ENCODE measurements around the gene VN1R5. TPM values are rescaled to one million over a fixed set of nuclear protein-coding genes. Genes with fewer than 3 reads are reported as not detected.

VN1R5 gene
- total RNA-seq, 1 experiment from 2014 or later: not detected

DNA sequence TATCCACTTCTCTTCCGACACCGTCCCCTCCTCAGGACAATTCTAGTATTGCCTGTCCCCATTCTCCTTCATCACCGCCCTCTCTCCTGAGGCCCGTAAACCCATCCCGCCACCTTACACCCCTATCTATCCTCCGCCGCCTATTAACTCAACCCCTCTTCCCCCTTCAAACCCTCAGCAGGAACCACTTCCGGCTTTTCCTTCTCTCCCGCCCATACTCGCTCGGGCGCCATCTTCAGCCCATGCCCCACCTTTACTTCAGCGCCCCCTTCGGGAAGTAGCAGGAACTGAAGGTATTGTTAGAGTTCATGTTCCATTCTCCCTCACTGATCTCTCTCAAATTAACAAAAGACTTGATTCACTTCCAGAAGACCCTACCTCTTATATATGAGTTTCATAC is 31.6 kb downstream of the VN1R5 start:
- Histone ChIP-seq H3K4me1 (ENCODE audit: control insufficient read depth in 1 of 2, insufficient read depth in 2 of 2, low read length in 2 of 2) (no peaks in the 10 kb centered on the region), H3K36me3 (ENCODE audit: control insufficient read depth in 1 of 2, insufficient read depth in 2 of 2, low read length in 2 of 2) (no peaks in the 10 kb centered on the region), H3K9me2 (ENCODE audit: insufficient read depth) (no peaks in the 10 kb centered on the region), H3K79me2 (ENCODE audit: insufficient read depth, low read length) (no peaks in the 10 kb centered on the region), H3K4me2 (ENCODE audit: low read length) (no peak overlapping the region), H3K9me3 (ENCODE audit: control insufficient read depth in 1 of 2, insufficient read depth in 1 of 2, low read depth in 1 of 2, low read length in 2 of 2) (no peaks in the 10 kb centered on the region), H3K9ac (ENCODE audit: low read length) (no peak overlapping the region), H3K4me3 (replicated peaks in 1 of 2; ENCODE audit: low read depth in 1 of 2, low read length in 2 of 2) (no peak overlapping the region), H4K20me1 (ENCODE audit: insufficient read depth) (no peaks in the 10 kb centered on the region), H2AFZ (ENCODE audit: low read depth, low read length, poor library complexity, severe bottlenecking) (no peak overlapping the region), H3K27me3 (ENCODE audit: insufficient read depth, low read length) (no peaks in the 10 kb centered on the region), H3K27ac (ENCODE audit: low read depth, low read length) (no peak overlapping the region)
- DNase-seq (ENCODE audit: low read depth, low spot score) (no peak), ATAC-seq (0 out of 2 replicates have a peak, but pooled peaks have one; percentile 25)
- ChIA-PET POLR2A (no interaction called here), CTCF (no interaction called here), RAD21 (ENCODE audit: low non-redundant PET in 1 of 2, low total read pairs in 2 of 2, uncharacterized antibody in 2 of 2, unreplicated experiment in 2 of 2) (no interaction called here)
- TF ChIP-seq RAD21 (IDR thresholded peaks at IDR 0.05; ENCODE audit: low read depth) (peak; percentile 41), SP1 (IDR thresholded peaks at IDR 0.05; ENCODE audit: low read depth) (no peak)
- TF ChIP-seq, protein P1, sequence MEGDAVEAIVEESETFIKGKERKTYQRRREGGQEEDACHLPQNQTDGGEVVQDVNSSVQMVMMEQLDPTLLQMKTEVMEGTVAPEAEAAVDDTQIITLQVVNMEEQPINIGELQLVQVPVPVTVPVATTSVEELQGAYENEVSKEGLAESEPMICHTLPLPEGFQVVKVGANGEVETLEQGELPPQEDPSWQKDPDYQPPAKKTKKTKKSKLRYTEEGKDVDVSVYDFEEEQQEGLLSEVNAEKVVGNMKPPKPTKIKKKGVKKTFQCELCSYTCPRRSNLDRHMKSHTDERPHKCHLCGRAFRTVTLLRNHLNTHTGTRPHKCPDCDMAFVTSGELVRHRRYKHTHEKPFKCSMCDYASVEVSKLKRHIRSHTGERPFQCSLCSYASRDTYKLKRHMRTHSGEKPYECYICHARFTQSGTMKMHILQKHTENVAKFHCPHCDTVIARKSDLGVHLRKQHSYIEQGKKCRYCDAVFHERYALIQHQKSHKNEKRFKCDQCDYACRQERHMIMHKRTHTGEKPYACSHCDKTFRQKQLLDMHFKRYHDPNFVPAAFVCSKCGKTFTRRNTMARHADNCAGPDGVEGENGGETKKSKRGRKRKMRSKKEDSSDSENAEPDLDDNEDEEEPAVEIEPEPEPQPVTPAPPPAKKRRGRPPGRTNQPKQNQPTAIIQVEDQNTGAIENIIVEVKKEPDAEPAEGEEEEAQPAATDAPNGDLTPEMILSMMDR (IDR thresholded peaks at IDR 0.05 in 2 of 3, conservative IDR thresholded peaks at IDR 0.05 in 1 of 3; ENCODE audit: borderline replicate concordance in 1 of 3, insufficient read depth in 1 of 3, low read depth in 2 of 3, low read length in 2 of 3): peak in 2 of 3 experiments; percentile 31 to 55; a peak in 5 of 6 replicates
- BruUV-seq (replicated peaks): no TSS peak
- intact Hi-C loops (cut with micrococcal nuclease): no loop called here

DNA sequence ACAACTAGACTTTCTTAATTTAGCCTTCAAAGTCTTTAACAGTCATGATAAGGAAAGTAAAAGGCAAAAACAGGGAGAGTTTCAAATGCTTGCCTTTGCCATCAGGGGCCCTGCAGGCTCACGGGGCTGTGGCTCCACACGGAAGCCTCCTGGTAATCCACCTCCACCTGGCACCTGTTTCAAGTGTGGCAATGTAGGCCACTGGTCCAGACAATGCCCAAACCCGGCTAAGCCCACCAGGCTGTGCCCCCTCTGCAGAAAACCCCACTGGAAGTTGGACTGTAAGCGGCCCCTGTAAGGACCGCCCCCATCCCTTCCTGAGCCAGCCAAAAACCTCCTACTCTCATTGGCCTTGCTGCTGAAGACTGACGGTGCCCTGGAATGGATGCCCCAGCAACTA is 32.5 kb downstream of the VN1R5 start:
- H3K27ac ChIP-seq (ENCODE audit: low read depth, low read length): no peak overlapping the region
- H3K9me3 ChIP-seq (ENCODE audit: control insufficient read depth in 1 of 2, insufficient read depth in 1 of 2, low read depth in 1 of 2, low read length in 2 of 2): no peaks in the 10 kb centered on the region
- no peaks in the 10 kb centered on the region for H3K9me2 ChIP-seq (ENCODE audit: insufficient read depth)
- H3K4me2 ChIP-seq (ENCODE audit: low read length): no peak overlapping the region
- H2AFZ ChIP-seq (ENCODE audit: low read depth, low read length, poor library complexity, severe bottlenecking): no peak overlapping the region
- no peaks in the 10 kb centered on the region for H3K36me3 ChIP-seq (ENCODE audit: control insufficient read depth in 1 of 2, insufficient read depth in 2 of 2, low read length in 2 of 2)
- ATAC-seq (no peak), DNase-seq (ENCODE audit: low read depth, low spot score) (no peak)
- H3K27me3 ChIP-seq (ENCODE audit: insufficient read depth, low read length): no peaks in the 10 kb centered on the region
- no peaks in the 10 kb centered on the region for H4K20me1 ChIP-seq (ENCODE audit: insufficient read depth)
- intact Hi-C loops (cut with micrococcal nuclease): no loop called here
- ChIA-PET RAD21 (ENCODE audit: low non-redundant PET in 1 of 2, low total read pairs in 2 of 2, uncharacterized antibody in 2 of 2, unreplicated experiment in 2 of 2) (no interaction called here), POLR2A (no interaction called here), CTCF (no interaction called here)
- no peak overlapping the region for H3K4me3 ChIP-seq (replicated peaks in 1 of 2; ENCODE audit: low read depth in 1 of 2, low read length in 2 of 2)
- H3K9ac ChIP-seq (ENCODE audit: low read length): no peak overlapping the region
- H3K79me2 ChIP-seq (ENCODE audit: insufficient read depth, low read length): no peaks in the 10 kb centered on the region
- BruUV-seq (replicated peaks): no TSS peak
- no peaks in the 10 kb centered on the region for H3K4me1 ChIP-seq (ENCODE audit: control insufficient read depth in 1 of 2, insufficient read depth in 2 of 2, low read length in 2 of 2)
- TF ChIP-seq, protein P2, sequence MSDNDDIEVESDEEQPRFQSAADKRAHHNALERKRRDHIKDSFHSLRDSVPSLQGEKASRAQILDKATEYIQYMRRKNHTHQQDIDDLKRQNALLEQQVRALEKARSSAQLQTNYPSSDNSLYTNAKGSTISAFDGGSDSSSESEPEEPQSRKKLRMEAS (IDR thresholded peaks at IDR 0.05): no peak
- TF ChIP-seq, protein P3, sequence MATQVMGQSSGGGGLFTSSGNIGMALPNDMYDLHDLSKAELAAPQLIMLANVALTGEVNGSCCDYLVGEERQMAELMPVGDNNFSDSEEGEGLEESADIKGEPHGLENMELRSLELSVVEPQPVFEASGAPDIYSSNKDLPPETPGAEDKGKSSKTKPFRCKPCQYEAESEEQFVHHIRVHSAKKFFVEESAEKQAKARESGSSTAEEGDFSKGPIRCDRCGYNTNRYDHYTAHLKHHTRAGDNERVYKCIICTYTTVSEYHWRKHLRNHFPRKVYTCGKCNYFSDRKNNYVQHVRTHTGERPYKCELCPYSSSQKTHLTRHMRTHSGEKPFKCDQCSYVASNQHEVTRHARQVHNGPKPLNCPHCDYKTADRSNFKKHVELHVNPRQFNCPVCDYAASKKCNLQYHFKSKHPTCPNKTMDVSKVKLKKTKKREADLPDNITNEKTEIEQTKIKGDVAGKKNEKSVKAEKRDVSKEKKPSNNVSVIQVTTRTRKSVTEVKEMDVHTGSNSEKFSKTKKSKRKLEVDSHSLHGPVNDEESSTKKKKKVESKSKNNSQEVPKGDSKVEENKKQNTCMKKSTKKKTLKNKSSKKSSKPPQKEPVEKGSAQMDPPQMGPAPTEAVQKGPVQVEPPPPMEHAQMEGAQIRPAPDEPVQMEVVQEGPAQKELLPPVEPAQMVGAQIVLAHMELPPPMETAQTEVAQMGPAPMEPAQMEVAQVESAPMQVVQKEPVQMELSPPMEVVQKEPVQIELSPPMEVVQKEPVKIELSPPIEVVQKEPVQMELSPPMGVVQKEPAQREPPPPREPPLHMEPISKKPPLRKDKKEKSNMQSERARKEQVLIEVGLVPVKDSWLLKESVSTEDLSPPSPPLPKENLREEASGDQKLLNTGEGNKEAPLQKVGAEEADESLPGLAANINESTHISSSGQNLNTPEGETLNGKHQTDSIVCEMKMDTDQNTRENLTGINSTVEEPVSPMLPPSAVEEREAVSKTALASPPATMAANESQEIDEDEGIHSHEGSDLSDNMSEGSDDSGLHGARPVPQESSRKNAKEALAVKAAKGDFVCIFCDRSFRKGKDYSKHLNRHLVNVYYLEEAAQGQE (IDR thresholded peaks at IDR 0.05; ENCODE audit: low read depth): no peak
- no peak for TF ChIP-seq EZH2phosphoT487 (IDR thresholded peaks at IDR 0.05; ENCODE audit: borderline replicate concordance)
- no peak for TF ChIP-seq EZH2 (IDR thresholded peaks at IDR 0.05)
- TF ChIP-seq, protein P1 (IDR thresholded peaks at IDR 0.05 in 2 of 3, conservative IDR thresholded peaks at IDR 0.05 in 1 of 3; ENCODE audit: borderline replicate concordance in 1 of 3, insufficient read depth in 1 of 3, low read depth in 2 of 3, low read length in 2 of 3): no peak
- TF ChIP-seq, protein P4, sequence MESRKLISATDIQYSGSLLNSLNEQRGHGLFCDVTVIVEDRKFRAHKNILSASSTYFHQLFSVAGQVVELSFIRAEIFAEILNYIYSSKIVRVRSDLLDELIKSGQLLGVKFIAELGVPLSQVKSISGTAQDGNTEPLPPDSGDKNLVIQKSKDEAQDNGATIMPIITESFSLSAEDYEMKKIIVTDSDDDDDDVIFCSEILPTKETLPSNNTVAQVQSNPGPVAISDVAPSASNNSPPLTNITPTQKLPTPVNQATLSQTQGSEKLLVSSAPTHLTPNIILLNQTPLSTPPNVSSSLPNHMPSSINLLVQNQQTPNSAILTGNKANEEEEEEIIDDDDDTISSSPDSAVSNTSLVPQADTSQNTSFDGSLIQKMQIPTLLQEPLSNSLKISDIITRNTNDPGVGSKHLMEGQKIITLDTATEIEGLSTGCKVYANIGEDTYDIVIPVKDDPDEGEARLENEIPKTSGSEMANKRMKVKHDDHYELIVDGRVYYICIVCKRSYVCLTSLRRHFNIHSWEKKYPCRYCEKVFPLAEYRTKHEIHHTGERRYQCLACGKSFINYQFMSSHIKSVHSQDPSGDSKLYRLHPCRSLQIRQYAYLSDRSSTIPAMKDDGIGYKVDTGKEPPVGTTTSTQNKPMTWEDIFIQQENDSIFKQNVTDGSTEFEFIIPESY (IDR thresholded peaks at IDR 0.05; ENCODE audit: extremely low read depth, insufficient replicate concordance, low read length): no peak
